Kidney epithelial cell (primary cell): ENCODE results near the gene CEACAM3. TPM values are rescaled to one million over a fixed set of nuclear protein-coding genes. Genes with fewer than 3 reads are reported as not detected.

Source experiments
- DNase-seq: peaks from one replicate; pipeline ENCODE4 v3.0.0-alpha.2; 2010; ENCODE audit warnings: low read depth
- H3K27me3 ChIP-seq: 2 replicates; pipeline ENCODE4 v1.6.0; 2011; ENCODE audit warnings: low read length; ENCODE audit not compliant: control insufficient read depth, insufficient read depth
- H3K36me3 ChIP-seq: 2 replicates; pipeline ENCODE4 v1.5.1; 2011; ENCODE audit warnings: low read length; ENCODE audit not compliant: control insufficient read depth, insufficient read depth
- H3K4me3 ChIP-seq: 2 replicates; pipeline ENCODE4 v1.5.1; 2011; ENCODE audit warnings: low read depth, mild to moderate bottlenecking, control low read depth, low read length
- CTCF ChIP-seq: IDR thresholded peaks from 2 replicates; pipeline ENCODE4 v1.5.1; 2011; ENCODE audit warnings: mild to moderate bottlenecking, moderate library complexity, low read length, control low read depth, inconsistent platforms; ENCODE audit not compliant: insufficient read depth, poor library complexity, severe bottlenecking
- total RNA-seq: library from RNA; depleted of rRNA; stranded (reverse); fragments of >200 nt; gene quantifications from 2 replicates; pipeline ENCODE4 v1.2.3, GENCODE V29; 2015

The CEACAM3 gene
- total RNA-seq, 1 donor from 2014 or later: not detected

GRCh38 chr19:41860419-41861115 is 64.2 kb downstream of the CEACAM3 start:
- H3K4me3 ChIP-seq: peak overlapping the region; percentile 88
- no peak for TF ChIP-seq CTCF
- no peaks in the 10 kb centered on the region for H3K27me3 ChIP-seq
- peaks cover 7% of the 10 kb centered on the region for H3K36me3 ChIP-seq
- no peak for DNase-seq

Other genes with a start within 250 kb of the CEACAM3 start
- not detected in 2 replicates for gene CEACAM21, start 220.4 kb upstream of the CEACAM3 start, total RNA-seq
- gene CEACAM4, start 169.5 kb upstream of the CEACAM3 start, total RNA-seq: not detected in 2 replicates
- not detected in 2 replicates for gene CEACAM7, start 108.3 kb upstream of the CEACAM3 start, total RNA-seq
- not detected in 2 replicates for gene CEACAM5, start 88.0 kb upstream of the CEACAM3 start, total RNA-seq
- gene CEACAM6, start 41.1 kb upstream of the CEACAM3 start, total RNA-seq: 0.13 TPM in 1 of 2 replicates, not detected in the other
- gene LYPD4, start 48.1 kb downstream of the CEACAM3 start, total RNA-seq: not detected in 2 replicates
- gene DMRTC2, start 48.5 kb downstream of the CEACAM3 start, total RNA-seq: not detected in 2 replicates
- 1,699 and 2,835 TPM in 2 replicates for gene RPS19, start 63.7 kb downstream of the CEACAM3 start, total RNA-seq
- gene CD79A, start 80.7 kb downstream of the CEACAM3 start, total RNA-seq: 0.27 TPM in 1 of 2 replicates, not detected in the other
- gene ARHGEF1, start 86.6 kb downstream of the CEACAM3 start, total RNA-seq: 72.2 and 81.5 TPM in 2 replicates
- not detected in 2 replicates for gene ERFL, start 131.9 kb downstream of the CEACAM3 start, total RNA-seq
- 126 and 130 TPM in 2 replicates for gene RABAC1, start 162.7 kb downstream of the CEACAM3 start, total RNA-seq
- gene ATP1A3, start 197.6 kb downstream of the CEACAM3 start, total RNA-seq: 1.4 TPM in 1 of 2 replicates, not detected in the other